HG03354 (cell line): Measurements from ENCODE around the gene CDYL2.
A peak's percentile ranks its signal among the peaks of the same experiment; 100 is the strongest.

ENCODE experiments used
- ATAC-seq: cut with Tn5 transposase; IDR thresholded peaks from one replicate; pipeline ENCODE4 v1.9.1; 2021; ENCODE audit warnings: mild to moderate bottlenecking; ENCODE audit not compliant: unreplicated experiment, poor library complexity, severe bottlenecking

The CDYL2 gene

GRCh38 chr16:80684136-80684765 lies 120.1 kb downstream of the CDYL2 start:
- no peak for ATAC-seq

GRCh38 chr16:80683646-80684045 lies 120.8 kb downstream of the CDYL2 start:
- no peak for ATAC-seq

GRCh38 chr16:80682421-80683070 lies 121.9 kb downstream of the CDYL2 start:
- no peak for ATAC-seq

- ATAC-seq = no peak
These were observed 123.0 kb downstream of the CDYL2 start for GRCh38 chr16:80681436-80681835.

GRCh38 chr16:80680839-80681238 lies 123.6 kb downstream of the CDYL2 start:
- ATAC-seq = no peak

GRCh38 chr16:80680046-80680445 lies 124.4 kb downstream of the CDYL2 start:
- ATAC-seq = no peak

GRCh38 chr16:80674884-80675283 lies 129.5 kb downstream of the CDYL2 start:
- no peak for ATAC-seq

- ATAC-seq = no peak
These were observed 132.0 kb downstream of the CDYL2 start for GRCh38 chr16:80672379-80672778.

GRCh38 chr16:80671281-80671849 lies 133.0 kb downstream of the CDYL2 start:
- ATAC-seq = peak; percentile 63

- no peak for ATAC-seq
These were observed 134.1 kb downstream of the CDYL2 start for GRCh38 chr16:80670170-80670865.

GRCh38 chr16:80669673-80670072 lies 134.7 kb downstream of the CDYL2 start:
- ATAC-seq = no peak

- ATAC-seq = no peak
These were observed 136.5 kb downstream of the CDYL2 start for GRCh38 chr16:80667925-80668324.

GRCh38 chr16:80667251-80667560 lies 137.2 kb downstream of the CDYL2 start:
- no peak for ATAC-seq

GRCh38 chr16:80666378-80667250 lies 137.8 kb downstream of the CDYL2 start:
- ATAC-seq = no peak

- no peak for ATAC-seq
These were observed 139.0 kb downstream of the CDYL2 start for GRCh38 chr16:80665356-80665755.

GRCh38 chr16:80664786-80665185 lies 139.6 kb downstream of the CDYL2 start:
- ATAC-seq = no peak

- ATAC-seq = no peak
These were observed 140.2 kb downstream of the CDYL2 start for GRCh38 chr16:80664226-80664625.

- no peak for ATAC-seq
These were observed 141.3 kb downstream of the CDYL2 start for GRCh38 chr16:80663078-80663477.

GRCh38 chr16:80659865-80660264 lies 144.5 kb downstream of the CDYL2 start:
- ATAC-seq = no peak

GRCh38 chr16:80656711-80657150 lies 147.7 kb downstream of the CDYL2 start:
- peak; percentile 92 for ATAC-seq
